Erythroblast (primary cell): ENCODE results near the gene RNF113B.

Source experiments
- GATA1 ChIP-seq: IDR thresholded peaks from 2 replicates; pipeline ENCODE4 v1.6.1; 2011; ENCODE audit warnings: low read depth, mild to moderate bottlenecking, control low read depth, low read length, moderate library complexity
- POLR2A ChIP-seq: IDR thresholded peaks from 2 replicates; pipeline ENCODE4 v1.6.1; 2011; ENCODE audit warnings: mild to moderate bottlenecking, low read length

DNA sequence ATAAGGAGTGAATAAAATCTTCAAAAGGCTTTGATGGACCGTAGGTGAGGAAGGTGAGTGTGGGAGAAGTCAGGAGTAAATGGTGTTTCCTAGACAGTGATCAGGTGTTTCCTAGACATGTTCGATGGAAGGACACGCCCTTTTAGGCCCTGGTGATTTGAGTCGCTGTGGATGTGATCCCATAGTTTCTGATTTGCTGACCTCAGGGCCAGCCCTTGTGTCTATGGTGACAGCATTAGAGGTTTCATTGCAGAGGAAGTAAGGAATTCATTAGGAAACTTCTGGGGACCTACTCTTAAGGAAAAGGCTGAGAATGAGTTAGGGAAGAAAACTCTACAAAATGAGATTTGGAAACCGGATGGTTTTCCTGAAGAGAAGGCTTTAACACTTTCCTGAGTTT lies 31.5 kb upstream of the RNF113B start:
- no peak for TF ChIP-seq POLR2A
- TF ChIP-seq GATA1 = no peak
